ENCODE results near the gene EYS.

The EYS gene

DNA sequence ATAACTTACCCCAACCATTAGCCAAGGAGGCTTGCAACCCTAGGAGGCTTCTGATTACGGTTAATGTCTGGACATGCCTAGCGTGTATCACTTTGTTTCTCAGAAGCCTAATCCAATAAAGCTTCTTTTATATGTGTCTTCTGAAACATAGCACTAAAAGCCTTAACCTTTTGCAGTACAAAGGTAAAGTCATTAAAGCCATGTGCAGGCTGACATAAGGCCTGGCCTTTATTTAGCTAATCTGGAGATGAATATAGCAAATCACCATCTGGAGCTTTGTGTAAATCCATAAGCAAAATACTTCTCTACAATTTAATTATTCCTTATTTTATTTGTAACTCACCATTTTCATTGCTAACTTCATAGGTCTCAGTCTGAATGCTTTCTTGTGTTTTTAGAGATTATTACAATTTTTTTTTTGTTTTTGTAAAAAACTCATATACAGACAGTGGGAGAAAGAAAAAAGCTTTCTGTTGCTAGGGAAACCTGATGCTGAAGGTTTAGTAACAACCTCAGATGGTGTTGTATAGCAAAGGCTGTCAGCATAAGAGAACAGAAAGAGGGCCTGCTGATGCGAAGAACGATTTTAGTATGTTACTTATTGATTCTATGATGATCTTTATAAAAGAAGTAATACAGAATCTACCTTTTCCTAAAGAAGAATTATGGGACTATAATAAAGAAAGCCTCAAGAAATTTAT is at the start of gene EYS:
Gene EYS, minus strand, starts transcription at position 101 of the 701 bp plus-strand sequence. CDS start 211,816 bp downstream, outside the sequence.
- DNase-seq = no peak

DNA sequence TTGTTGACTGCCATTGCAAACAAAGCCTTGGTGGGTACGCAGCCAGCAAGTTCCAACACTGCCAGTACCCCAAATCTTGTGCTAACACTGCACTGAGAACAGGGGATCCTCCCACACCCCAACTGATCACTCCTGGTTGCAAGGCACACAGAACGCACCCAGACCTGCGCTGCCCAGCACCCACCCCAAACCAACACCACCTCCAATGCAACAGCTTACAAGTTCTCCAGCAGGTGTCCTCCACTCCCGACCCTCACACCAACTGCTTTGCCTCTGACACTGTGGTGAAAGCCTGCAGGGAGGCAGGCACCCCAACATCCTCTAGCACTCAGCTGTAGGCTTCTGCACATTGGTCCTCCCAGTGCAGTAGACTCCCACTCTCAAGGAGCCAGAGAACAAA is 39.3 kb upstream of the EYS start:
- DNase-seq = no peak

DNA sequence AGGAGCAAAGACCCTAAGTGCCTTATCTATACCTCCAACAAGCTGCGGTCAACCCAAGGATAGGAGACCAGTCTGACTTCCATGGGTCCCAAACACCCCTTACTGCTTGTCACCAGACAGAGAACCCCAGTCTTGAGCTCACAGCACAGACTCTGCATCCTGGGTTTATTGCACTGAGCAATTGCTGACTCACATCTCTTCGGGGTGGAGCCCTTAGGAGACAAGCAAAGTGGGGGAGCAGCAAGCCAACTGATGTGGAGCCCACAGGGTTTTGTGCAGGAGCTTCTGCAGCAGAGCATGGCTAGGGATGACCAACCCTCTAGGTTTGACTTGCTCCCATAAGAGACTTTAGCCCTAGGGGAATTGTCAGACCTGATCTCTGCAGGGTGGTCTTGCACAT is 38.6 kb upstream of the EYS start:
- no peak for DNase-seq

DNA sequence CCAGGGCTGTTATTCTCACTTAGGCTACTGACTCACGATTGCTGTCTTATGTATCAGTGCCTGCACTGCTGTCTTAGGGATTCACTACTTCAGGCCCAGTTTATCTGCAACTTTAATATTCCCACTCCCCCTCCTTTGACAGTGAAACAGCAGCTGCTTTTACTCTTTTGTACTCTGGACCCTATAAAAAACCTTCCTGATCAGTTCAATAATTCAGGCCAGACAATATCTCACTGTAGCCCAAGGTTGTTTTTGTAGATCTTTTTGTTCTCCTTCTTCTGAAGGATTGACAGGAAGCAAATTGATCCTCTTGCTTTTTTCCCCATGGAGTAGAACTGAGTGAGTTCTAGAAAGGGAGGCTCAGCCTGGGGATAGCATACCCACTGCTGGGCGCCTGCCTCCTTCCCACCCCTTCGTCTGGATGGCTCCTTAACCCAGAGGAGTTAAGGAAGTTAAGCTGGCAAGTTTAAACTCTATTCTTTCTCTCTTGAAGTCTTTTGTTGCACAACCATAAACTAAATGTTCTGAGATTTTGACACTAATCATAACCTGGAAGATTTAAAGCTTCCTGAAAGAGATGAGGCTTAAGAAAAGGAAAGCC is 22.0 kb upstream of the EYS start:
- no peak for DNase-seq

DNA sequence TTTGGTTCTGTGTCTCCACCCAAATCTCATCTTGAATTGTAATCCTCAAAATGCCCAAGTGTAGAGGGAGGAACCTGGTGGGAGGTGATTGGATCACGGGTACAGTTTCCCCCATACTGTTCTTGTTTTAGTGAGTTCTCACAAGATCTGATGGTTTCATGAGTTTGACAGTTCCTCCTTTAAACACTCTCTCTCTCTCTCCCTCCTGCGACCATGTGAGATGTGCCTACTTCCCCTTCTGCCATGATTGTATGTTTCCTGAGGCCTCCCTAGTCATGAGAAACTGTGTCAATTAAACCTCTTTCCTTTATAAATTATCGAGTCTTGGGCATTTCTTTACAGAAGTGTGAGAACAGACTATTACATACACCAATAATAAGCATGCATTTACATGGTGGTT is 12.1 kb upstream of the EYS start:
- no peak for DNase-seq

DNA sequence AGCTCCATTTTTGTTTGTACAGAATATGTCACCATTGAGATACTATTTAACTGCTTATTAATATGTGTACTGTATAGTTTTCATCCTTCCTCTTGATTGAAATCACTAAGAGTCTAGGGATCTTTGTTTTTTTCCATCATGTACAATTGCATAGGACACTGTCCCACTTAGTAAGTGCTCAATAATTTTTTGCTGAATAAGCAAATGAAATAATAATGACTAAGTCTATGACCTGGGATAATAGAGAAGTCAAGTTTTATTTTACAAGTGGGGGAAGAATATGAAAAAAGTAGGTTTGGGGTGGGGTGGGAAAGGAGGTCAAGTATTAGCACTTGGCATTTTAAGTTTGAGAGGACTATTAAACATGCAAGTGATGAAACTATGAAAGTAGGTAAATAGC is 4.5 kb upstream of the EYS start:
- no peak for DNase-seq

DNA sequence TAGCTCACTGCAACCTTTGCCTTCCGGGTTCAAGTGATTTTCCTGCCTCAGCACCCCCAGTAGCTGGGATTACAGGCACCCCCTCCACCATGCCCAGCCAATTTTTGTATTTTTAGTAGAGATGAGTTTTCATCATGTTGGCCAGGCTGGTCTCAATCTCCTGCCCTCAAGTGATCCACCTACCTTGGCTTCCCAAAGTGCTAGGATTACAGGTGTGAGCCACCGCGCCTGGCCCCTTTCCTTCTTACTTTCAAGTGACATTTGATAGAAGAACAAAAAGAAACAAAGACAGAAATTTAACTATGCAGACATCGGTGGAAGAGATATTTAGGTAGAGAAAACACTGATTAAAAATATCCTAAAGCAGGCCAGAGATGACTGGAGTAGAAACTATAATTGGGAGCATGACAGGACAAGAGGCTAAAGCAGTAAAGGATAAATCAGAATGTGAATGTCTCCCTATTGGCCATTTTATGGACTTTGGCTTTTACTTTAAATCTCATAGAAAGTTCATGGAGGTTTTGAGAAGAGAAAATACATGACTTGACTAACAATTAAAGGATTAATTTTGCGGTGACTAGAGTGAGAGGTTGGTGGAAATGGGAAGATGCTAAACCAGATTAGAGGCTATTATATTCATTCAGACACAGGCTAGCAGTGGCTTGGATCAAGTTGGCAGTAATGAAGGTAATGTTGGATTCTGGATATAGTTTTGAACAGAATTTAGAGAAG is 2.2 kb upstream of the EYS start:
- DNase-seq = no peak

DNA sequence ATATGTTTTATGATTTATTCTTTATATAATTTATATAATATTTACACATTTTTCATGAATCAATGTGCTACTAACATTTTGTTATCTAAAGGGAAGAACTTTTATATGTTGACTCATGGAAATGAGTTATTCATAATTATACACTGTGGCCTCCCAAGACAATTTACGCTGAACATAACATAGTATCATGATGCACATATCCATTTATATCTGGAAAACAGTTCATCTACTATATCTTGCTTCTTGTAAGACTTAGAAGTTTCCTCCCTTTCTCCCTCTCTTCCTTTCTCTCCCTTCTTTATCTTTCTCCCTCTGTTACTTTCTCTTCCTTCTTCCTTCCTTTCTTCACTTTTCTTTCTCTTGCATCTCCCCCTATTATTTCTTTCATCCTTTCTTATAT is 1.1 kb upstream of the EYS start:
- no peak for DNase-seq

DNA sequence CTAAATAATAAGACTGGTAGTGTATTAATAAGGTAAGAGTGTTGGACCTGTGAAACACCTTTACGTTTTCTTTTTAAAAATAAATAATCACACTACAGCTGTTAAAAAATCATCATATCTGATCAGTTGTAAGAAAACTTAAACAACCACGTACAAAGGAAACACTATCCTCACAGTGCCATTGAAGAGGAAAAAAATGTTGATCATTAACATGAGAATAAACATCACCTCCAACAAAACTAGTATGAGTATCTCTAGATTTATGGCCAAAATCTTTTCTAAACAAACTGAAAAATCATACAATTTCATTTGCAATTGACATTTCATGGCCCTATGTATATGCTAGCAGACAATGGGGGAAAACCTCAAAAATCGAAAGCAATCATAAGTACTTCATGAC is 590 bp downstream of the EYS start:
- DNase-seq = no peak

DNA sequence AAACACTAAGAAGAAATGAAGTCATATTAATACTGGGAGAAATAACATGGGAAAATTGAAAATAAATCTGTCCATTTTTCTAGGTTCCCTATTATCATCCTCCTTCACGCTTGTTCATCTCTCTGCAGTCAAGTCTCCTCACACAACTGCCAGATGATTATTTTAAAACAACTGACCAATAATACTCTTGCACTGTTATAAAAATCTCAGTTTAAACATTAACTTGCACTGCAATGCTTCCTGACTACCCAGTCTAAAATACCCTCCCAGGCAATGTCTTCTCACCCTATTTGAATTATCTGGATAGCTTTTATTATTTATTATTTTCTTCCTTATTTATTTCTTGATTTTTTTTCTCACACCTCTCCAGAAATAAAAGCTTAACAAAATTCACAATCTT is 5.7 kb downstream of the EYS start:
- DNase-seq = no peak

DNA sequence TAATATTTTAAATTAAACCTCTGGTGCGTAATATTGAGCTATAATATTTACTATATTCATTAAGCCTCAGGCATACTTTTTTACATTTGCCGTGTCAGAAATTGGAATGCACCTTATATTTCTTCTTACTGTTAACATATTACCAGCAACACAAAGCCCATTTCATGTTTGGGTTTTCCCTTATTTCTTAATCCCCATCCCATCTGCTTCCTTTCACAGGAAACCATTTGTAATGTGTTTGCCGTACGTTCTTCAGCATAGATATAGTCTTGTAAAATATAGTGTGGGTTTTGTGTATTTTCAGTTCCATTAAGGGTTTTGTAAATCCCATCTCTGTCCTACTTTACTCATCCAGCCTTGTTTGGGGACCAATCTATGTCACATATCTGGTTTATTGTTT is 6.5 kb downstream of the EYS start:
- no peak for DNase-seq

DNA sequence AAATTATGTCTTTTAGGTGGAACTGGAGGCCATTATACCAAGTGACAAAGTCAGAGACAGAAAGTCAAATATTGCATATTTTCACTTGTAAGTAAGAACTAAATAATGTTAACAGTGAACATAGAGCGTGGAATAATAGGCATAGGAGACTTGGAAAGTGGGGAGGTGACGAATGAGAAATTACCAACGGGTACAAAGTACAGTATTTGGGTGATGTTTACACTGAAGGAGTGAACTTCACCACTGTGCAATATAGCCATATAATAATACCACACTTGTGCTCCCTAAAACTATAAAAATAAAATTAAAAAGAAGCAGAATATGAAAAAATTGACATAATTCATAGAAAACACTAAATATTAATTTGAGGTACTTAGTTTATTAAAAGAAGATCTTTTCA is 14.9 kb downstream of the EYS start:
- DNase-seq = no peak

DNA sequence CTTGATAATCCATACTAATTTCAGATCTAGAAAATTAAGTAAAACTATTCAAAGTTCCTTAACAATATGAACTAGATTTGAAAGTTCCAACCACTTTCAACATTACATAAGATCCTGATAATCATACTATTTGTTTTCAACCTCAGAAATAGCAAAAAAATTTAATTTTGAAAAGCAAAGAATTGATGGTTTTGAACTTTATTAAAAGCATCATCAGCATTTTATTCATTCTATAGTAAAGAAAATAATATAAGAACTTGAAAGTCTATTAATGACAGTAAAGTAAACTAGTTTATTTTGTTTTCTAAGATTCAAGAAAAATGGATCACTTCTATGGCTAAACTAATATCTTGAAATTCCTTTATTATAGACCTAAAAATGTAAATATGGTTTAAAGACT is 26.8 kb downstream of the EYS start:
- DNase-seq = no peak

DNA sequence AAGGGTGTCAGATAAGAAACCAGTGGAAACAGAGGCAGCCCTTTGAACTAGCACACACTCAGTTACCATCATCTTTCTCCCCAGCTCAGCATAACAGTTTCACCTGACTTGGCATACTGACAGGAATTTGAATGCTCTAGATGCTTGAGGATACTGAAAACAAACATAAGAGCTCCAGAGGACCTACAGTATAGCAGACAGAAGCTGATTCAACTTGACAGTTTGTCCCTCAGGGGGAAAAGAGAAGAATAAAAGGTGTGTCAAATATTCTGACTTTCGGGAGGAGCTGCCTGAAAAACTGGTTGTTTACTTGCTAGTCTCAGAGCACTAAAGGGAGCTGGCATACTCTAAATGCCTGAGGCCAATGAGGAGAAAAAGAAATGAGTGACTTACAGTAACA is 35.1 kb downstream of the EYS start:
- no peak for DNase-seq

DNA sequence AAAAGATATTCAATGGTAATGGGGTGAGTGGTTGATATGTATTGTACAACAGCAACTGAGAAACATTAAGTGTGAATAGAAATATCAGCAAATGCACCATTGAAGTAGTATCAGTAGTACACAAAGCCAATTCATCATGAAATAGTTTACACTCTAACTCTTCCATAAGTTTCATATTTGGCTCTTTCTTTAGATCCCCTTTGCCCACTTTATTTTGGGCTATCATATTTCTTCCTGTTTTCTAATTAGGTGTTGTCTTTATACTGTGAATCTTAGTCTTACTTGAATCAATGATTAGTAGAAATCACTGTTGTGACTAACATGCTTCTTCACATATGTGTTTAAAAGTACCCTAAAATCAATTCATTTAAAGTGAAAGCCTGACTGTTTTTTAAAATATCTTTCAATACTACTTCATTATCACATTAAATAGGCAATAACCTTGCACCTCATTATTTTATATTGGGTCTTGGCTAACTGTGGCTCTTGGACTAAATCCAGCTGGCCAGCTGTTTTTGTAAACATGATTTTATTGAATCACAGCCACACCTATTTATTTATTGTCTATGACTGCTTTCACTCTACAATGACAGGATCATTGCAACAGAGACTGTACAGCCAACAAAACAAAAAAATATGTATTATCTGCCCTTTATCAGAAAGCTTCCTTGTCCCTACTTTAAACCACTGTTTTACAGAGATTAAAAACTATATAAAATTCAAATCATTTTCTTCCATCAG is 38.9 kb downstream of the EYS start:
- DNase-seq = no peak

DNA sequence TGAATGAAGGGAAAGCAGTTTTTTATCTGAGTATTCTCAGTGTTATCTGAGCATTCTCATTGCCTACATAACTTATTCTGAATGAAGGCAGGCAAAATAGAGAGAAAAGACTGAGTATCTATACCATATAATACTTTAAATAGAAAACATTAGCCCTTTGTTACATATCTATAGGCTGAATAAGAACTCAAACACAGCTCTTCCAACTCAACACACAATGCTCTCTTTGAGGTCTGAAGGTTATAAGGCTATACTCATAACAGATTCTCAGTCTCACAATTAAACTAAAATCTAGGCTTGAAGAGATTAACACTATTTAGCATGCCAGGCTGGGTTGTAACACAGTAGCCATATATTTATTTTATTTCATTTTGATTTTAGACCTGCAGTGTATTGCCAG is 56.9 kb downstream of the EYS start:
- DNase-seq = no peak

DNA sequence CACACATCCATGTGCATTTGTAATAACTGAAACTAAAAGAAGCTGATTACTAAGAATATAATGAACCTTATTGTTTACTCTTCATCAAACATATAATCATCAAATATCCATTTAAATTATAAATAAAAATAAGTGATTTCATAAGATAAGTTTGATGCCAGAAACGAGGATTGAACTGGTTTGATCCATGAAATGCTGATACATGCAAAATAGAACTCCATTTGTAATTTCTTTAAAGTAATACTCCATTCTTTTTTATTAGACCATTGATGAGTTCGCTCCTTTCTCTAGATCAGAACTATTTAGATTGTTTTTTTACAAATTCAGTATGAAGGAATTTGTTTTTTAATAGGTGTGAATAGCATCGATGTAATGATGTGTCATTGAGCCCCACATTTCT is 57.6 kb downstream of the EYS start:
- DNase-seq = no peak

DNA sequence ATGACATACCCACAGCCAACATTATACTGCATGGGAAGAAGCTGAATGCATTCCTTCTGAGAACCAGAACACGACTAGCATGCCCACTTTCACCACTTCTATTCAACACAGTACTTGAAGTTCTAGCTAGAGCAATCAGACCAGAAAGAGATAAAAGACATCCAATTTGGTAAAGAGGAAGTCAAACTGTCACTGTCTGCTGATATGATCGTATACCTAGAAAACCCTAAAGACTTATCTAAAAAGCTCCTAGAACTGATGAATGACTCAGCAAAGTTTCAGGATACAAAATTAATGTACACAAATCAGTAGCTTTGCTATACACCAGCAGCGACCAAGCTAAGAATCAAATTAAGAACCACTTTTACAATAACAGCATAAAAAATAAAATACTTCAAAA is 60.5 kb downstream of the EYS start:
- DNase-seq = no peak

DNA sequence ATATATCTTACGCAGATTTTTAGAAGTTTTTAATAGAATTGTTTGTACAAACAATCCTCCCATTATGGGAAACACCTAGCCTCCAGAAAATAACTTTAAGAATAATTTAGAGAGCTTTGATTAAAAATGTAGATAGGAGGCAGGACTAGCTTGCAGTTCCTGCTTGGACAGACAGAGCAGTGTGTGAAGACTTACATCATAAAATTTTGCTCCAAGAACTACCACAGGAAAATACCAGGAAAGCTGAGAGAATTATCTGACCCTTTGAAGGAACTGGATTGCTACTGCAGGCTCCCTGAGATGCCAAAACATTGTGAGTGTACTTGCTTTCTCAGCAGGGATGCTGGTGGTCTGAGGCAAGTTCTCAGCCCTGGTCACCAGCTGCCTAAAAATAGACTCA is 64.2 kb downstream of the EYS start:
- no peak for DNase-seq

DNA sequence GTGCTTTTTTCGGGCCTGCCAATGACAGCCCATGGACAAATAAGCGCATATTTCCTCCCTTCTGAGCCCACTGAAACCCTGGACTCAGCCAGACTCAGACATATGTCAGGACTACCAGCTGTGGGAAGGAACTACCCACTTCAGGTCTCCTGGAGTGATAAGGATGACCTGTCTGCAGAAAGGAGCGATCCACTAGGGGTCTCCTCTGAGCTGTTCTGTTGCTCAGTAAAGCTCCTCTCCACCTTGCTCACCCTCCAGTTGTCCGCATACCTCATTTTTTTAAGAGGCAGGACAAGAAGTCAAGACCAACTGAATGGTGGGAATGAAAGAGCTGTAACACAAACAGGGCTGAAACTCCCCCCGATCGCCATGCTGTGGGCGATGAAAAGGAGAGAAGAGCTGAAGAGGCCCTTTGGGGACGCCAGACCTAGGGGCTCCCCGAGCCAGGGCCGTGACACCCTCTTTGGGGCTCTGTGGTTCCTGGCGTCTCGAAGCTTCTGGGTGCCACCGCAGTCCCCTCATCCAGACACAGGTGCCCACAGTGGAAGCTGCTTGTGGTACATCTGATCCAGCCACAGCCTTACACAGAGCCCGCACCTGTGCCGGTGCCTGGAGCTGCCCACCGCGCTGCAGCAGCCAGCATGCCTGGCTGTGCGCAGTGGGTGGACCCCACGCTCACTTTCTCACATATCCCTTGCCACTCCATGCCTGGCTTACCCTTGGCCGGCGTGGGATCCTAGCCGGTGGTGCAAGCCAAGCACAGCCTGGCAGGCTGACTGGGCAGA is 68.8 kb downstream of the EYS start:
- no peak for DNase-seq

DNA sequence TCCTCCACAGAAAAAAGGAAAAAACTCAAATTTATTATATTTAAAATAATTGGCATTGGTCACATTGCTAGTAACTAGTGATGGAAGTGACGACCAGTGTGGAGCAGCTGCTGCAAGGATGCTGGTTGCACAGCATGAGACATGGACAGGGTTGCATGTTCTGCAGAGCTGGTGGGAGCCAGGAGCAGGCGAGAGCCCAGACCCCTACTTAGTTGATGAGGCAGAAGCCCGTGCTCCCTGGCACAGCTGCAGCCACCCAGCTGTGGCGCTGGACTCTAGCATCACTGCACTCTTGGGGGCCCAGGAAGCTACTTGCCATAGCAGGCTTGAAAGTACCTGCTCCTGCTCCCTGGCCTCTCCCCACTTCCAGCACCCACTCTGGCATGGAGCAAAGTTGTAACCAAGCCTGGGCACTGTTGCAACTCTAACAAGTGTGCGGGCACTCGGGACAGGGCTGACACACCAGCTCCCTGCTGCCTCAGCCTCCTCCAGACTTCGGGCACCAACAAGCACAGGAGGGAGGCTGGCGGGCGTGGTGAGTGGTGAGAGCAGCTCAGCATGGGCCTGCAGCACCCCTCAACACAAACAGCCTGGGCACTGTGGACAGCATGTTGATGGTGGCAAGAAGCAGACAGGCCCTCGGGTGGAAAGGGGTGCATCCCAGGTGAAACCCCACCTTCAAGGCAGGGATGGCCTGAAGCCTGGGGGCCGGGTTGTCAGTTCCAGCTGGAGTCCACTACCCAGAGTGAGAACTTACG is 69.6 kb downstream of the EYS start:
- DNase-seq = no peak

DNA sequence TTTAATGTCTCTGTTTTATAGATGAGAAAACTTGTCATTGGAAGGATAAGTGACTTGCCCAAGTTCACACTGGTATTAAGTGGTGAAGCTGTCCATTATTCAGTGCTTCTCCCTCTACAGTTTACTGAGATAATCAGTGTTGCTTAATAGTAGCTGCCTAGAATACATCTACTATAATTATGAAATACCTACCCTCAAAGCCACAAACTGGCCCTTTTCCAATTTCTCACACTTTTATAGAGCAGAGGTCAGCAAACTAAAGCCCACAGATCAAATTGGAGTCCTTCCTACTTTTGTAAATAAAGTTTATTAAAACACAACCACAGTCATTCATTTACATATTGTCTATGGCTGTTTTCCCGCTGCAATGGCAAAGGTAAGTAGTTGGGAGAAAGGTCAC is 73.5 kb downstream of the EYS start:
- no peak for DNase-seq

Measured in CD4-positive, alpha-beta T cell treated with Interleukin-17A for 1 hour (primary cell).